H1 (cell line): ENCODE results near the gene TMEM147. TPM values are rescaled to one million over a fixed set of nuclear protein-coding genes. Genes with fewer than 3 reads are reported as not detected.

Experiments used
- JUN ChIP-seq: IDR thresholded peaks from 2 replicates; pipeline ENCODE4 v1.6.1; 2011; ENCODE audit warnings: low read depth, mild to moderate bottlenecking, improper control_type of control experiment, low read length
- polyA plus RNA-seq, 7 experiments: library from polyadenylated mRNA; depleted of rRNA in 3 of 7; stranded (reverse) in 5 of 7; unstranded in 2 of 7; fragments of >200 nt in 5 of 7; fragments of 200-250 nt in 2 of 7; gene quantifications; 1 replicate in 5 of 7; 2 replicates in 1 of 7; 4 replicates in 1 of 7; pipeline versions ENCODE4 v1.2.1 to v1.2.3, GENCODE V29; 2011 to 2013; ENCODE audit warnings: missing spikeins in 2 of 7, mixed read lengths in 2 of 7
- total RNA-seq: library from RNA; stranded (reverse); fragmentation: NEBNext Ultra II Directional; extraction: Animal tissue kit (Norgen Biotek cat#: 25700); gene quantifications from 2 replicates; pipeline ENCODE4 v1.2.1, GENCODE V29; 2021

TMEM147 gene
- total and polyA plus RNA-seq, 2 of the 8 experiments (the other 6 are each of a cell fraction or from before 2014, with no cell fraction given) = 159 to 418 TPM

- no peak for TF ChIP-seq JUN
Observed at GRCh38 chr19:35560271-35560670, 14.8 kb downstream of the TMEM147 start (continued).
